Endothelial cell of hepatic sinusoid (primary cell): ENCODE results near the gene SETBP1.

Experiments used
- in situ Hi-C: cut with HindIII; loops from 2 replicates; pipeline ENCODE4 v1.10.0; 2017; ENCODE audit warnings: low sequenced_read_pairs

Gene SETBP1

DNA sequence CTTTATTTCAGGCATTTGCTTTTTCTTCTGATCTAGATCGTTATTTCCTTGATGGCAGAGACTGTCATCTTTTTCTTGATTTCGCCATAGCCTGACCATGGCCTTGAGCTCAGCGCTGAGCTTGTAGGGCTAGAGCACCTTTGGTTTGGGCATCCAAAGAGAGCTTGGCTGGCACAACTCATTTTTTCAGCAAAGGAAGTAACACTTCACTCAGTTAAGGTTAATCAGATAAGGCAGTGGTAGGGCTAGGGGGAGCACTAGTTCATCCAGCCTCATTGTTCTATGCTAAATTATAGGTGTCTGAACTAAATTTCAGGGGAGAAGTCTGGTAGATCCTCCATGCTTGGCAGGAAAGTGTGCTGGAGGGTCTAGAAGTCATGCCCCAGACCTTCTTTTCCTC lies 125.0 kb downstream of the SETBP1 start:
- in situ Hi-C loops, result no loop called here

DNA sequence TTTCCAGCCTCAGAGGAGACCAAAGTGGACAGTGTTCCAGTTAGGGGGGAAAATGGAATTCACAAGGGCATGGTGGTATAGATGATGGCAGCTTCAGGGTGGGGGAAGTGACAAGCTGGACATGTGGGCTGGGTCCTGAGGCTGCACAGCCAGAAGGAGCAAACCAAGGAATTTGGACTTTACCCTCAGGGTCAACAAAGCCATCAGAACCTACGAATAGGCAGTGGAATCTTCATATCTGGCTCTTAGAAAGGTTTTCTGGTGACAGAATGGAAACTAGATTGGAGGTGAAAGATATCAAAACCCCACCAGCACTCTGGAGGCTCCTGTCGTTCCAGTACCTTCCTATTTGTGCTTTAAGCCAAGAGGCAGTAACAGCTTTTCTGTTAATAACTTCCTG lies 127.1 kb downstream of the SETBP1 start:
- in situ Hi-C loops, result no loop called here

GRCh38 chr18:44811572-44812125 lies 131.0 kb downstream of the SETBP1 start:
- in situ Hi-C loops, result no loop called here

GRCh38 chr18:44812426-44812825 lies 131.7 kb downstream of the SETBP1 start:
- in situ Hi-C loops, result no loop called here

GRCh38 chr18:44813586-44813985 lies 132.9 kb downstream of the SETBP1 start:
- in situ Hi-C loops, result no loop called here

- in situ Hi-C loops, result no loop called here
These were observed 134.4 kb downstream of the SETBP1 start for GRCh38 chr18:44815108-44815507.

DNA sequence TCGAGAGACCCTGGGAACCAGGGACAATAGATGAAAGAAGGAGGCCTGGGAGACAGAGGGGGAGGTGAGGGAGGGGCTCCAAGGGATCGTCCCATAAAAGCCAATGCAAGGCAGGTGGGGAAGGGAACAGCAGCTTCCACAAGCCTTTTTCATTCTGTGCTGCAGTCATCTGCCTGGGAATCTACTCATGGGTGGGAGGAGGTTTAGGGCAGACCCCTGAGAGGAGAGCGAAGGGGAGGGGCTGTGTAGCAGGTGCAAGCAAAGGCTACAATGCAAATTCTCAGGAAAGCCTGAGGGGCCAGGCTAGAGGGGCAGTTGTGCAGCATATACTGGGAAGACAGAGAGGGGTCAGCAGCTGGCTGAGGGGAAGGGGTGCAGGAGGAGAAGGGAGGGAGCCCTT lies 135.4 kb downstream of the SETBP1 start:
- in situ Hi-C loops, result no loop called here

DNA sequence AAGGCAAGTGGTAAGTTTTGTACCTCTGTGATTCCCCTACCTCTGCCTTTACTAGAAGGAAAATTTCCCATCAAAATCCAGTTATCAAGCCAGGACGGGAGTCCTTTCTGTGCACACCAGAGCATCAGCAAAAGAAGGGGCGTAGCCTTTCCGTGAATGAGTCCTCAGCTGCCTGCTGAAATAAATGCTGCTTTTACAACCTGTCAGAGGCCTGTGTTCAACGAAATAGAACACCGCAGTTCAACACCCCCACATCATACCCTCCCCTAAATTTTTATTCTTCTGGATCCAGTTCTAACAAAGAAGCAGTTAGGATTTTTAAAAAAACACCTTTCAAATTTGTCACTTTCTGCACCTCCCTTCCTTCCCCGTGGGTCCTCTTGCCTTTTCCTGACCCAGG lies 135.8 kb downstream of the SETBP1 start:
- in situ Hi-C loops, result no loop called here

DNA sequence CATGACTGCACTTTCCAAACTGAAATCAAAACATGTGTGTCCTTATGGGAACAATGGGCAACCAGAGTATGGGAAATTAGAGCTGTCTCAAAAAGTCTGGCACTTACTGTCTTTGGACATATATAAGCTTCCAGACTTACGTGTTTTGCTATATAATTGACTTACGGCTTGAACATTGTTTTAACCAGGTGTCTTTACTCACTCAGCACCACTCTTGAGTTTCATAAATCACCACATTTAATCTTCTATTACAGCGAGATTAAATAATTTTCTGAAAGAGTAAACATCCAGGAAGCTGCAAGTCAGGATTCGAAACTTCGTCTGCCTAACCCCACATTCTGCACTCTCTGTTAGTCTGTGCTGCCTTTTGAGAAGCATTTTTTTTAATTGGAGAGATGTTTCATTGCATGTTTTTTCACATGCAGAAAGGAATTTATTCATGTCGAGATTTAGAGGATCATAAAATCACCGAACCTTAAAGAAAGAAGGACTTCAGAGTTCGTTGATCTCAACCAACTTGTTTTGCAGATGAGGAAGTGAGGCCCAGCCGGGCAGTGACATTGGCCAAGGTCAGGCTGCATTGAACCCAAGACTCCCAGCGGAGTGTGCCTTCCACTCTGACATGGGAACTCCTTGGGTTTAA lies 137.3 kb downstream of the SETBP1 start:
- in situ Hi-C loops, result no loop called here

DNA sequence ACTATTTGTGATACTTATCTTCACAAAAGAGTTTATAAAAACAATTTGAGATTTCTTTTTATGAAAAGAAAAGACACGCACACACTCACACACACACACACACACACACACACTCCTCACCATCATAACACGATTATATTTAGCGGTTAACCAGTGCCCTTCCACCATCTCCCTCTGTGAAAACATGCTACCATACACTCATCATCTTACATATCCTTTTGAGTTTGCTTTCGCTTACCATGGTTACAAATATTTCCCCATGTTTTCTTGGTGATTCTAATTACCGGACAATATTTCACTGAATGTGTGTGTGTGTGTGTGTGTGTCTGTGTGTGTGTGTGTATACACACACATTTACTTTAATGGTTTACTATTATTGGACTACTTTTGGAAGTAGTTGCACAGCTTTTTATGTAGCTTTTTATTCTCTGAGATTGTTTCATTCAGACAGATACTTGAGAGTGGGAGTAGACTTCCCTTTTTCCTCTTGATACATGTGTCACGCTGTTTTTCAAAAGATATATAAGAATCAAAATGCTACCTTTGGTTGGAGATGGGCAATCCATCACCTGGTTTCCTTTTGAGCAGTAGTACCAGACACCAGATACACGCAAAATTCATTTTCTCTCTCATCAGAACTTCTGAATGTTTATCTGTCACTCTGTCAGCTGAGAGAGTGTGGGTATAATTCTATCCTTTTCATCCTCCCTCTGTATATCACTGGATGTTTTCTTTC lies 138.1 kb downstream of the SETBP1 start:
- in situ Hi-C loops, result no loop called here

- in situ Hi-C loops, result no loop called here
These were observed 139.3 kb downstream of the SETBP1 start for GRCh38 chr18:44819944-44820510.

GRCh38 chr18:44821924-44822323 lies 141.2 kb downstream of the SETBP1 start:
- in situ Hi-C loops, result no loop called here

DNA sequence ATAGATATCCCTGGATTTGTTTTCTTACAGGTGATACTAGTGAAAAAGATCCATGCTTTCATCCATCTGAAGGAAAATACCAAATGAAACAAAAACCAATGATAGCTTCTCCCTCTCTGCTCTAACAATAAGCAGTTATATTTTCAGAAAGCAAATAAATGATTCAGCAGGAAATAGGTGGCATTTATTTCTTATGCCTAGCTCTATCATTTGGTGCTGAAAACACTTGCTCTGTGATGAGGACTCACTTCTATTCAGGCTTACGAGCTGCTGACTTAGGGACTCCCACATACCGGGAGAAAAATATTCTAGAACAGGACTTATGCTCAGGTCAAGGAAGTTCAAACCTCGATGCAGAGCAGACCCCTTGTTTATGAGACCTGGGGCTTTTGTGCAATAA lies 142.6 kb downstream of the SETBP1 start:
- in situ Hi-C loops, result no loop called here

GRCh38 chr18:44823782-44824181 lies 143.1 kb downstream of the SETBP1 start:
- in situ Hi-C loops, result no loop called here

- in situ Hi-C loops, result no loop called here
These were observed 144.2 kb downstream of the SETBP1 start for GRCh38 chr18:44824884-44825283.

DNA sequence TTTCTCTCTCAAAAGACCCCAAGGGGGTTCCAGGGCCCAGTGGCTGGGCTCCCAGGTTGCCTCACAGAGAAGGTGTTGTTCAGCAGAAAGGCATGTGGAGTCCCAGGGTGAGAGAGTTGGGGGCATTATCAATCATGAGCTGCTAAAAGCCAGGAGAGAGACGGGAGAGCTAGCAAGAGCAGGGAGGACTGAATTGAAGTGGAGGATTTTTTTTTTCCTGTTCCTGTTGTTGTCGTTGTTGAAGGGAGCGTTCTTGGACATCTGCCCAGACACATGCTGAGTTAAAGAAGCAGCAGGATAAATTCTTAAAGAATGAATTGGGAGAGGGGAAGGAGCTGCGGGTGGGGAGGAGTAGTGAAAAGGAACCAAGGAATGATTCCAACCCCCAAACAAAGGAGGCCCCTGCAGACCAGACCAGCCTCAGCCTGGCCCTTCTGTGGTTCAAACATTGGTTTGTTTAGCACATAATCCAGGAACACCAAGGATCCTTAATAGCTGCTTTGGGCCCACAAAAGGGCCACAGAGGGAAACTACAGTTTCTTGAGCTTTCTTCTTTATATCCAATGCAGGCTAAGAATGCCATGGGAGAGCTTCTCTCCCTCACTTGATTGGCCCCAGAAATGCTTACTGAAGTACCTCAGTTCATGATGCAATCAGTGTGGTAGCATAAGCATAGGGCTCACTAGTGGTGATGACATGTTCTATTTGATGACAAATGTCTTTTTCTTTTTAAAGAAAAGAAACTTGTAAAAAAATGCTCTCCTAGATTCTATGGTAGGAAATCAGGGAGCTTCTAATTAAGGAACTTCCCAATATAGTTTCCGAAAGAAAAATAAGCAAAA lies 146.0 kb downstream of the SETBP1 start:
- in situ Hi-C loops, result no loop called here

DNA sequence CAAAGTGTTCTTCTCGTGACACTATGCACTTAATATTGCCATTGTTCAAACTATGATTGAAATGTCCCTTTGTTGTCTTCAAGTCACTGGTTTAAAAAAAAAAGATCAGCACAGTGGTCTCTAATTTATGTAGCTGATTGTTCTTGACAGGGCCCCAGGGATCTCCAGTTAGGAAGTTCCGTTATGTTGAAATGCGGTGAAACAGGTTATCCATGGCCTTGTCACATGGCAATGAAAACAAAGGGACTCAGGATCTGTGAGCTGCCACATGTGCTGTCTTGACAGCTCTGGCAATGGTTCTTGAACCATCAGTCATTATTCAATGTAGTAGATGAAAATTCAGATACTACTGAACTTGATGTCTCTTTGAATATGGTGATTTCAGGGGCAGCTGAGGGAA lies 147.4 kb downstream of the SETBP1 start:
- in situ Hi-C loops, result no loop called here

DNA sequence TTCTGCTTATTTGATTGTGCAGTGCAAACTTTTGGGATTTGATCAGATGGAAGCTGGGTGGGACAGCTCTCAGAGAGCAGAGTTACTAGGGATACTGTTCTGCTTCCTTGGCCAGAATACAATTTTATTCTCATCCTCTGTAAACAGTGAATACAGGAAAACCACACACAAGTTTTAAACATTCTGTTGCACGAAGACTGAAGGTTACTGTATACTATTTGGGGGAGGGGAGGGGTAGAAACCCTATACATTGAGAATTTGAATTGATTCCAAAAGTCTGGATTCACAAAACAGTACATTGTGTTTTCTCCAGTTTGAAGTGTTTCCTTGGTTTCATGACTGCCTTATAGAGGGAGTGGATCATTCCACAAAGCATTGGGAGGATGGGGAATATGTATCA lies 149.9 kb downstream of the SETBP1 start:
- in situ Hi-C loops, result no loop called here

GRCh38 chr18:44833786-44834185 lies 153.1 kb downstream of the SETBP1 start:
- in situ Hi-C loops, result no loop called here

- in situ Hi-C loops, result no loop called here
These were observed 154.3 kb downstream of the SETBP1 start for GRCh38 chr18:44834867-44835469.

- in situ Hi-C loops, result no loop called here
These were observed 155.0 kb downstream of the SETBP1 start for GRCh38 chr18:44835703-44836102.
